ENCODE data around the gene PITPNM1. TPM values are rescaled to one million over a fixed set of nuclear protein-coding genes. Genes with fewer than 3 reads are reported as not detected.

Gene PITPNM1
- total RNA-seq, 1 donor from 2014 or later: 11.5 TPM

GRCh38 chr11:67470337-67471002, 34.7 kb downstream of the PITPNM1 start:
- H3K4me3 Mint-ChIP-seq (ENCODE audit: unreplicated experiment): peak overlapping the region; percentile 56
- no peak overlapping the region for H3K27ac Mint-ChIP-seq (ENCODE audit: unreplicated experiment)
- no peak for DNase-seq (ENCODE audit: low spot score)
- peaks cover 2% of the 10 kb centered on the region for H3K27me3 Mint-ChIP-seq (ENCODE audit: unreplicated experiment)
- TF ChIP-seq CTCF (IDR thresholded peaks at IDR 0.05; ENCODE audit: unreplicated experiment): no peak
- no peaks in the 10 kb centered on the region for H3K9me3 Mint-ChIP-seq (ENCODE audit: unreplicated experiment)
- H3K4me1 Mint-ChIP-seq (ENCODE audit: unreplicated experiment): peaks cover 6% of the 10 kb centered on the region
- no peaks in the 10 kb centered on the region for H3K36me3 Mint-ChIP-seq (ENCODE audit: low read depth, unreplicated experiment)

- Mint-ChIP-seq H3K27ac (ENCODE audit: unreplicated experiment) (no peak overlapping the region), H3K4me3 (ENCODE audit: unreplicated experiment) (peak overlapping the region; percentile 71), H3K9me3 (ENCODE audit: unreplicated experiment) (no peaks in the 10 kb centered on the region), H3K36me3 (ENCODE audit: low read depth, unreplicated experiment) (no peaks in the 10 kb centered on the region), H3K27me3 (ENCODE audit: unreplicated experiment) (peaks cover 2% of the 10 kb centered on the region), H3K4me1 (ENCODE audit: unreplicated experiment) (peaks cover 10% of the 10 kb centered on the region)
- TF ChIP-seq CTCF (IDR thresholded peaks at IDR 0.05; ENCODE audit: unreplicated experiment): no peak
- DNase-seq (ENCODE audit: low spot score): no peak
Observed at GRCh38 chr11:67469508-67469811, 35.7 kb downstream of the PITPNM1 start.

- H3K9me3 Mint-ChIP-seq (ENCODE audit: unreplicated experiment): no peaks in the 10 kb centered on the region
- H3K4me3 Mint-ChIP-seq (ENCODE audit: unreplicated experiment): peak within 1 kb of the TSS; percentile 88
- no peaks in the 10 kb centered on the region for H3K36me3 Mint-ChIP-seq (ENCODE audit: low read depth, unreplicated experiment)
- peaks cover 10% of the 10 kb centered on the region for H3K4me1 Mint-ChIP-seq (ENCODE audit: unreplicated experiment)
- DNase-seq (ENCODE audit: low spot score): peak; percentile 94
- H3K27ac Mint-ChIP-seq (ENCODE audit: unreplicated experiment): no peak within 1 kb of the TSS
- no peak for TF ChIP-seq CTCF (IDR thresholded peaks at IDR 0.05; ENCODE audit: unreplicated experiment)
- peaks cover 4% of the 10 kb centered on the region for H3K27me3 Mint-ChIP-seq (ENCODE audit: unreplicated experiment)
Observed at GRCh38 chr11:67468759-67469507, 36.2 kb downstream of the PITPNM1 start, which contains the start of gene TMEM134. Gene TMEM134, minus strand, starts transcription at chr11:67469251. Its CDS starts 59 bp downstream, at chr11:67469192.

- no peaks in the 10 kb centered on the region for H3K36me3 Mint-ChIP-seq (ENCODE audit: low read depth, unreplicated experiment)
- no peak for TF ChIP-seq CTCF (IDR thresholded peaks at IDR 0.05; ENCODE audit: unreplicated experiment)
- no peak for DNase-seq (ENCODE audit: low spot score)
- H3K4me1 Mint-ChIP-seq (ENCODE audit: unreplicated experiment): peaks cover 10% of the 10 kb centered on the region
- H3K4me3 Mint-ChIP-seq (ENCODE audit: unreplicated experiment): peak overlapping the region; percentile 88
- H3K27ac Mint-ChIP-seq (ENCODE audit: unreplicated experiment): no peak overlapping the region
- peaks cover 4% of the 10 kb centered on the region for H3K27me3 Mint-ChIP-seq (ENCODE audit: unreplicated experiment)
- no peaks in the 10 kb centered on the region for H3K9me3 Mint-ChIP-seq (ENCODE audit: unreplicated experiment)
Observed at GRCh38 chr11:67468456-67468758, 36.8 kb downstream of the PITPNM1 start.

GRCh38 chr11:67468056-67468455, 37.1 kb downstream of the PITPNM1 start:
- Mint-ChIP-seq H3K9me3 (ENCODE audit: unreplicated experiment) (no peaks in the 10 kb centered on the region), H3K27ac (ENCODE audit: unreplicated experiment) (no peak overlapping the region), H3K36me3 (ENCODE audit: low read depth, unreplicated experiment) (no peaks in the 10 kb centered on the region), H3K4me1 (ENCODE audit: unreplicated experiment) (peaks cover 10% of the 10 kb centered on the region), H3K4me3 (ENCODE audit: unreplicated experiment) (peak overlapping the region; percentile 88), H3K27me3 (ENCODE audit: unreplicated experiment) (peaks cover 4% of the 10 kb centered on the region)
- no peak for TF ChIP-seq CTCF (IDR thresholded peaks at IDR 0.05; ENCODE audit: unreplicated experiment)
- no peak for DNase-seq (ENCODE audit: low spot score)
